Activated T-helper 1 cell treated with anti-CD3 and anti-CD28 coated beads, Interleukin-12 subunit alpha, Interleukin-12 subunit beta, Interleukin-2, Interleukin-4 antibody, amounts not matched to agents 30 ng/mL and 10 ng/mL and 1 ng/mL, durations not matched to agents 14 hours and 24 hours and 36 hours (primary cell): ENCODE results near the gene ZNF583. TPM values are rescaled to one million over a fixed set of nuclear protein-coding genes. Genes with fewer than 3 reads are reported as not detected.

Experiments used
- DNase-seq: peaks from one replicate; pipeline ENCODE4 v3.0.0; 2021; ENCODE audit warnings: low spot score
- H3K27ac Mint-ChIP-seq: one replicate; pipeline ENCODE4 v1.8.0; 2021; ENCODE audit warnings: mild to moderate bottlenecking, mixed read lengths
- H3K27me3 Mint-ChIP-seq: one replicate; pipeline ENCODE4 v1.8.0; 2022; ENCODE audit warnings: mild to moderate bottlenecking, moderate library complexity, mixed read lengths; ENCODE audit not compliant: insufficient read depth
- H3K36me3 Mint-ChIP-seq: one replicate; pipeline ENCODE4 v1.8.0; 2021; ENCODE audit warnings: low read depth, mixed read lengths
- H3K4me1 Mint-ChIP-seq: one replicate; pipeline ENCODE4 v1.8.0; 2021; ENCODE audit warnings: low read depth, mixed read lengths
- H3K4me3 Mint-ChIP-seq: one replicate; pipeline ENCODE4 v1.8.0; 2021; ENCODE audit warnings: mild to moderate bottlenecking, moderate library complexity, mixed read lengths
- H3K9me3 Mint-ChIP-seq: one replicate; pipeline ENCODE4 v1.8.0; 2021; ENCODE audit warnings: mixed read lengths
- intact Hi-C: fragments of 100-400 bp; cut with micrococcal nuclease; formaldehyde crosslinking; loops from one replicate; pipeline ENCODE4 v1.15.1; 2024
- total RNA-seq: library from RNA; stranded (reverse); gene quantifications from 2 replicates; pipeline ENCODE4 v1.2.3, GENCODE V29; 2022

Gene ZNF583
- 1.4 and 2.1 TPM in 2 replicates for total RNA-seq

GRCh38 chr19:56403764-56404704 lies at the start of gene ZNF583:
ZNF583 (plus strand) TSS chr19:56404332; CDS start chr19:56407115, 2,783 bp downstream.
- intact Hi-C loops: loop anchor here (1.0 to 5.0 kb wide), 8 partner anchors 11 to 282 kb away; partner anchors contain the start of genes ZFP28, ZNF444, ZNF470 and ZNF582
- H3K4me1 Mint-ChIP-seq: peaks cover 23% of the 10 kb centered on the region
- peak; percentile 86 for DNase-seq
- peak within 1 kb of the TSS; percentile 96 for H3K27ac Mint-ChIP-seq
- H3K9me3 Mint-ChIP-seq: peaks cover 82% of the 10 kb centered on the region
- peaks cover 34% of the 10 kb centered on the region for H3K36me3 Mint-ChIP-seq
- no peaks in the 10 kb centered on the region for H3K27me3 Mint-ChIP-seq
- peak within 1 kb of the TSS; percentile 93 for H3K4me3 Mint-ChIP-seq

- Mint-ChIP-seq H3K36me3 (no peaks in the 10 kb centered on the region), H3K9me3 (peaks cover 25% of the 10 kb centered on the region), H3K27ac (no peak overlapping the region), H3K27me3 (no peaks in the 10 kb centered on the region), H3K4me3 (no peak overlapping the region), H3K4me1 (no peaks in the 10 kb centered on the region)
- DNase-seq: no peak
- intact Hi-C loops: no loop called here
Observed at GRCh38 chr19:56355517-56355916, 48.6 kb upstream of the ZNF583 start.

- Mint-ChIP-seq H3K27me3 (no peaks in the 10 kb centered on the region), H3K27ac (no peak overlapping the region), H3K36me3 (no peaks in the 10 kb centered on the region), H3K4me3 (no peak overlapping the region), H3K9me3 (peaks cover 34% of the 10 kb centered on the region), H3K4me1 (no peaks in the 10 kb centered on the region)
- no peak for DNase-seq
- intact Hi-C loops: no loop called here
Observed at GRCh38 chr19:56356944-56357343, 47.2 kb upstream of the ZNF583 start.

- Mint-ChIP-seq H3K27ac (no peak overlapping the region), H3K27me3 (no peaks in the 10 kb centered on the region), H3K36me3 (no peaks in the 10 kb centered on the region), H3K4me3 (no peak overlapping the region), H3K9me3 (peaks cover 56% of the 10 kb centered on the region), H3K4me1 (no peaks in the 10 kb centered on the region)
- intact Hi-C loops: no loop called here
- no peak for DNase-seq
Observed at GRCh38 chr19:56360841-56361240, 43.3 kb upstream of the ZNF583 start.

GRCh38 chr19:56367829-56368711 lies 36.1 kb upstream of the ZNF583 start:
- Mint-ChIP-seq H3K36me3 (peaks cover 16% of the 10 kb centered on the region), H3K27ac (peak overlapping the region; percentile 57), H3K27me3 (no peaks in the 10 kb centered on the region), H3K4me3 (peak overlapping the region; percentile 85), H3K4me1 (peaks cover 15% of the 10 kb centered on the region), H3K9me3 (peaks cover 70% of the 10 kb centered on the region)
- intact Hi-C loops: loop anchor here (1.0 to 2.0 kb wide), 2 partner anchors 25 to 35 kb away; partner anchors contain the start of gene ZNF582
- peak; percentile 64 for DNase-seq

- intact Hi-C loops: loop anchor here (2.0 kb wide), 1 partner anchor 33 kb away; no protein-coding TSS in a partner anchor
- H3K4me1 Mint-ChIP-seq: peaks cover 15% of the 10 kb centered on the region
- peaks cover 33% of the 10 kb centered on the region for H3K36me3 Mint-ChIP-seq
Observed at GRCh38 chr19:56369886-56370676, 34.1 kb upstream of the ZNF583 start.

GRCh38 chr19:56372281-56372680 lies 31.9 kb upstream of the ZNF583 start:
- peaks cover 82% of the 10 kb centered on the region for H3K9me3 Mint-ChIP-seq
- no peak for DNase-seq
- intact Hi-C loops: no loop called here
- no peak overlapping the region for H3K27ac Mint-ChIP-seq
- no peak overlapping the region for H3K4me3 Mint-ChIP-seq
- H3K4me1 Mint-ChIP-seq: peaks cover 15% of the 10 kb centered on the region
- H3K27me3 Mint-ChIP-seq: no peaks in the 10 kb centered on the region
- peaks cover 46% of the 10 kb centered on the region for H3K36me3 Mint-ChIP-seq

More at GRCh38 chr19:56369886-56370676, 34.1 kb upstream of the ZNF583 start:
- no peak for DNase-seq
- H3K9me3 Mint-ChIP-seq: peaks cover 77% of the 10 kb centered on the region
- H3K4me3 Mint-ChIP-seq: no peak overlapping the region
- H3K27me3 Mint-ChIP-seq: no peaks in the 10 kb centered on the region
- H3K27ac Mint-ChIP-seq: no peak overlapping the region

- Mint-ChIP-seq H3K4me1 (no peaks in the 10 kb centered on the region), H3K27me3 (no peaks in the 10 kb centered on the region), H3K4me3 (no peak overlapping the region), H3K36me3 (peaks cover 42% of the 10 kb centered on the region), H3K27ac (no peak overlapping the region), H3K9me3 (peaks cover 79% of the 10 kb centered on the region)
- intact Hi-C loops: no loop called here
- no peak for DNase-seq
Observed at GRCh38 chr19:56377105-56377924, 26.8 kb upstream of the ZNF583 start.

- no peak overlapping the region for H3K4me3 Mint-ChIP-seq
- intact Hi-C loops: no loop called here
- H3K9me3 Mint-ChIP-seq: peaks cover 72% of the 10 kb centered on the region
- no peaks in the 10 kb centered on the region for H3K27me3 Mint-ChIP-seq
- no peak overlapping the region for H3K27ac Mint-ChIP-seq
- H3K36me3 Mint-ChIP-seq: peaks cover 4% of the 10 kb centered on the region
- no peaks in the 10 kb centered on the region for H3K4me1 Mint-ChIP-seq
- DNase-seq: no peak
Observed at GRCh38 chr19:56383826-56384605, 20.1 kb upstream of the ZNF583 start.

- intact Hi-C loops: loop anchor here (1.0 to 5.0 kb wide), 6 partner anchors 11 to 1044 kb away; partner anchors contain the start of genes ZNF470, ZNF583, ZNF71 and ZNF749
- peak within 1 kb of the TSS; percentile 94 for H3K4me3 Mint-ChIP-seq
- peaks cover 80% of the 10 kb centered on the region for H3K9me3 Mint-ChIP-seq
- peaks cover 7% of the 10 kb centered on the region for H3K4me1 Mint-ChIP-seq
- peak; percentile 82 for DNase-seq
- peaks cover 1% of the 10 kb centered on the region for H3K27me3 Mint-ChIP-seq
- H3K27ac Mint-ChIP-seq: peak within 1 kb of the TSS; percentile 90
- peaks cover 20% of the 10 kb centered on the region for H3K36me3 Mint-ChIP-seq
Observed at GRCh38 chr19:56393119-56394012, 10.8 kb upstream of the ZNF583 start, which contains the start of gene ZNF582. ZNF582 (minus strand) TSS chr19:56393534; CDS start chr19:56391752, 1,782 bp downstream.
